Activated effector memory CD4-positive, alpha-beta T cell treated with Interleukin-2 at 50 U/mL for 16 hours (primary cell): ENCODE results near the gene KIF25.
"Not testable (repeated sequence)": the region's sequence is repeated elsewhere in the genome, so short reads cannot be mapped to it uniquely, and the experiment has no call there.

Experiments used
- DNase-seq: peaks from one replicate; pipeline ENCODE4 v3.0.0-alpha.2; 2020

KIF25 gene

DNA sequence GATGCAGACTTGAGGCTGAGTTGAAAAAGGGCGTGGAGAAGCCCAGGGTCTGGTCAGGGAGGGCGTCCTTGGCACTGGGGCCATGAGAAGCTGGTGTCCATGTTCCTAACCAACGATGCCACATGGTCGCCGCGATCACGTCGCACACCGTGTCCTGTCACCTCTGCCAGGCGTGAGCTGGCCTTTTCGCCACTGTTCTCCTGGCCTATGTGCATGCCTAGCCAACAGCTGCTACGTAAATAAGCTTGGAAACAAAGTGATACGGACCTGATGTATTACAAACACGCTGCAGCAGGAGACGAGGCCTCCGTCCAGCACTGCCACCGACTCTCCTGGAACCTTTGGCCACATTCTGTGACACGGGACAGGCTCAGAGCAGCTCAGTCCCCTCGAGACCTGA, 22.0 kb upstream of the KIF25 start:
- no peak for DNase-seq

DNA sequence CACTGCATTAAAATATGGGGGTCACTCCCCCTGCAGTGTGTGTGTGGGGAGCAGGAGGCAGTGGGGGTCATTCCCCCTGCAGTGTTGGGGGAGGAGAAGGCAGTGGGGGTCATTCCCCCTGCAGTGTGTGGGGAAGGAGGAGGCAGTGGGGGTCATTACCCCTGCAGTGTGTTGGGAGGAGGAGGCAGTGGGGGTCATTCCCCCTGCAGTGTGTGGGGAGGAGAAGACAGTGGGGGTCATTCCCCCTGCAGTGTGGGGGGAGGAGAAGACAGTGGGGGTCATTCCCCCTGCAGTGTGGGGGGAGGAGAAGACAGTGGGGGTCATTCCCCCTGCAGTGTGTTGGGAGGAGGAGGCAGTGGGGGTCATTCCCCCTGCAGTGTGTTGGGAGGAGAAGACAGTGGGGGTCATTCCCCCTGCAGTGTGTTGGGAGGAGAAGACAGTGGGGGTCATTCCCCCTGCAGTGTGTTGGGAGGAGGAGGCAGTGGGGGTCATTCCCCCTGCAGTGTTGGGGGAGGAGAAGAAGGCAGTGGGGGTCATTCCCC, 21.3 kb upstream of the KIF25 start:
- DNase-seq, result not testable (repeated sequence)

DNA sequence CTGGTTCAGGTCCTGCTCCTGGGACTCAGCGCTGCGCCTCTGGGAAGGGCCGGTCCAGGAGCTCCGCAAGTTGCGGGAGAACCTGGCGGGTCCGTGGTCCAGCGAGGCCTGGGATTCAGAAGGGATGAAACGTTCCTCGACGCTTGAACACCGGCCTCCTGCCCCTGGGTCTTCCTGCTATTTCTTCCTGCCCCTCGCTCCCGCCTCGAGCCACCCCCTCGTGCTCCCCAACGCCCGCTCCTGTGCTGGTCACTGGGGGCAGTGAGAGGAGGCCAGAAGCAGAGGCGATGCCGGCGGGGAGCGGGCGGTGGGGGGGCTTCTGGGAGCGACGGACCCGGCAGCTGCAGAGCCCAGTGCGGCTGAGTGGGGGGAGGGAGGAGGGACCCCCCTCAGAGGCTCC, 20.8 kb upstream of the KIF25 start:
- DNase-seq, result no peak

DNA sequence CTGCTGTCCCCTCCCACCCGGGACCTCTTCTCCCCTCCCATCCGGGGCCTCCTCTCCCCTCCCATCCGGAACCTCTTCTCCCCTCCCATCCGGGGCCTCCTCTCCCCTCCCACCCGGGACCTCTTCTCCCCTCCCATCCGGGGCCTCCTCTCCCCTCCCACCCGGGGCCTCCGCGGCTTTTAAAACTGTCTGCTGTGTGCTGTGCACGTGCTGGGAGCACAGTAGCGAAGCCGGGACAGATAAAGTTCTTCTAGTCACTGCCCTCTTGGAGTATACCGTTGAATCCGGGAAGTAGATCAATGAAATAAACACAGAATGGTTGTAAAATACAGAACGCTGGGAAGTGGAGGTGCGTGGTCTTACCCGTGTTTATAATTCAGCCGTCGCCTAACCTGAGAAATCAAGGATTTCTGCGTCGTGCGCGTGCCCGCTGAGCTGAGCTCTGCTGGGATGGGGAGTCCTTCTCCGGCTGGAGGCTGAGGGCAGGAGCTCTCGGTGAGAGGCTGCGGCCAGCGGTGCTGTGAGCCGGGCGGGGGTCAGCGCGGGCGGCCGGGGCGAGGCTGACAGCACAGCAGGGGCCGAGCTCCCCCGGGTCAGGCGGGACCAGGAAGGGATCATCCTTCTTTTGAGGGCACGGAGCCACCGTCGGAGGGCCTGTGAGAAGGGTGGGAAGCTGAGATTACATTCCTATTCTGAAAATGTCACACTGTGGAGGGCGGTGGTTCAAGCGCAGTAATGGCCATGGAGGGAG, 19.6 kb upstream of the KIF25 start:
- DNase-seq, result no peak

DNA sequence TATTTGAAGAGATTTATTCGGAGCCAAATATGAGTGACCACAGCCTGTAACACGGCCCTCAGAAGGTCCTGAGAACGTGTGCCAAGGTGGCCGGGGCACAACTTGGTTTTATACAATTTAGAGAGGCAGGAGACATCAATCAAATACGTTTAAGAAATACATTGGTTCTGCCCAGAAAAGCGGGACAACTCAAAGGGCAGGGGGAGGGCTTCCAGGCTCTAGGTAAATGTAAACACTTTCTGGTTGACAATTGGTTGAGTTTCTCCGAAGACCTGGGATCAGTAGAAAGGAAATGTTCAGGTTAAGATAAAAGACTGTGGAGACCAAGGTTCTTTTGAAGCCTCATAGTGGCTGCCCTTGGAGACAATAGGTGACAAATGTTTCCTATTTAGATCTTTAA, 18.9 kb upstream of the KIF25 start:
- DNase-seq, result no peak

DNA sequence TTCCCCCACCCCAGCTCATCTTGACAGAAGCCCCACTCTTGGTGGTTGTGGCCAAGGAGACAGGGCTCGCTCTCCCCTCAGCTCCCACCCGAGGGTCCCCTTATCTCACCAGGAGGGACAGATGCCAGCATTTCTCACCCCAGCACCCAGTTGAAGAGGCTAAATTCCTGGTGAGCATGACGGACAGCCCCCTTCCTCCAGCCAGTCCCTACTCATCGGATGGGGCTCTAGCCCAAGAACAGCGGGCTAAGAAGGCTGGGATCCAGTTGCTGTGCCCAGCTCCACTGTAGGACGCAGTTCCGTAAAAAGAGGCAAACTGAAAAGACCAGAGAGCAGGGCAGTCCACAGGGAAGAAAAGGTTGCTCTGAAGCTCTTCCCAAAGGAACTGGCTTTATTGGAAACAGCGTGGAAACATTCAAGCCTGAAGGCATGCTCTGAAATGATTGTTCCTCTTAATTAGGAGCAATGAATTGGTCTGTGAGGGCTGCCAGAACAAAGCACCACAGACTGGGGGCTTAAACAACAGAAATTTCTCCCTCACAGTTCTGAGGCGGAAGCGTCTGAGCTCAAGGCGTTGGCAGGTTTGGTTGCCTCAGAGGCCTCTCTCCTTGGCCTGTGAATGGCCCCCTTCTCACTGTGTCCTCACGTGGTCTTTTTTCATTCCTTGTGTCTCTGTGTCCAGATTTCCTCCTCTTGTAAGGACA, 17.9 kb upstream of the KIF25 start:
- no peak for DNase-seq

DNA sequence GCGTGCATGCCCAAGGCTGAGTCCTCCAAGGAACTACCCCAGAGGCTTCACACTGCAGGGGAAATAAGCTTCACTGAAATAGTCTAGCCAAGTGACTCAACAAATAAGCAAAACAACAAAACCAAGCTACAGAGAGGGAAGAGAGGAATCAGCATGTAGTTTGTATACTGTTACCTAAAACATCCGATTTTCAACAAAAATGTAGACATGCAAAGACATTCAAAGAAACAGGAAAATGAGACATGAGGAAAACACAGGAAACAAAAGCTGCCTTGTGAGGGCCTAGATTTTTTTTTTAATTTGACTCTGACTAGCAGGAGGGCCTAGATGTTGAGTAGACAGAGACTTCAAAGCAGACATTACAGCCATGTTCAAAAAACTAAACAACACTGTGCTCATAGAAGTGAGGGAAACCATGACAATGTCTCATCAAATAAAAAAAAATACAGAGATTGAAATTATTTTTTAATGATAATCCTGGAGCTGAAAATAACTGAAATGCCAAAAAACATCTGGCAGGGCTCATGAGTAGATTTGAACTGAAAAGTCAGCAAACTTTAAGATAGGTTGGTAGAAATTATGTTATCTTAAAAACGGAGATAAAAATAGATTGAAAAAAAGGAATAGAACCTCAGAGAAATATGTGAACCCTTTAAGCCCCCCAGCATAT, 16.4 kb upstream of the KIF25 start:
- no peak for DNase-seq

DNA sequence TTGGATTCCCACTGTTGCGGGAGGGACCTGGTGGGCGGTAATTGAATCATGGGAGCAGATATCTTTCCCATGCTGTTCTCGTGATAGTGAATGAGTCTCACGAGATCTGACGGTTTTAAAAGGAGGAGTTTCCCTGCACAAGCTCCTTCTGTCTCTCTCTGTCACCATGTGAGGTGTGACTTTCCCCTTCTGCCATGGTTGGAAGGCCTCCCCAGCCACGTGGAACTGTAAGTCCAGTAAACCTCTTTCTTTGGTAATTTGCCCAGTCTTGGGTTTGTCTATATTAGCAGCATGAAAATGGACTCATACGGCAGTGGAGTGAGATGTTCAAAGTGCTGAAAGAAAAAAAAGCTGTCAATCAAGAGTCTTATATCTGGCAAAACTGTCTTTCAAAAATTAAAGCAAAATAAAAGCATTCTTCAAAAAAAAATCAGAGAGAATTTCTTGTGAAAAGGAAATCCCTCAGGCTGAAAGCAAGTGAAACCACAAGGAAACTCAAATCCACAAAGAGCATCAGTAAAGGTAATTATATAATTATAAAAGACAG, 15.5 kb upstream of the KIF25 start:
- no peak for DNase-seq

DNA sequence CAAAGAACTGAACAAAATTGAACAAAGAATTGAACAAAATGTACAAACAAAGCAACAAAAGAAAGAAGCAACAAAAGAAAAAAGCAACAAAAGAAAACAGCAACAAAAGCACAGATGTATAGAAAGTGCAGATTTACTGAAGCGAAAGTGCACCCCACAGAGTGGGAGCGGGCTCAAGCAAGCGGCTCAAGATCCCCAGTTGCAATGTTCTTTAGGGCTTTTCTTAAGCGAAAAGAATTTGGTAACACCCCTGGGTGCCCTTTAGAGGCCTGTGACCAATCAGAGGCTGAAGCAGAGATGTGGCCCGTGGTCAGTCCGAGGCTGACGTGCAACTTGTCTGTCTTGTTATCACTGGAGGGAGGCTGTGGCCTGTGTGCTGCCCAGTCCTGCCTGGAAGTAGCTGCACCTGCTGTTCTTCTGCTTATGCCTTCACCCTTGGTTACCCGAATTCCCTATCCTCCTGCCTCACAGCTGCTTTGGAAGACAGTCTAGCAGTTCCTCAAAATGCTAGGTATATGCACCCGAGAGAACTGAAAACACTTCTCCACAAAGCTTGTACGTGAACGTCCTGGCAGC, 13.2 kb upstream of the KIF25 start:
- no peak for DNase-seq

DNA sequence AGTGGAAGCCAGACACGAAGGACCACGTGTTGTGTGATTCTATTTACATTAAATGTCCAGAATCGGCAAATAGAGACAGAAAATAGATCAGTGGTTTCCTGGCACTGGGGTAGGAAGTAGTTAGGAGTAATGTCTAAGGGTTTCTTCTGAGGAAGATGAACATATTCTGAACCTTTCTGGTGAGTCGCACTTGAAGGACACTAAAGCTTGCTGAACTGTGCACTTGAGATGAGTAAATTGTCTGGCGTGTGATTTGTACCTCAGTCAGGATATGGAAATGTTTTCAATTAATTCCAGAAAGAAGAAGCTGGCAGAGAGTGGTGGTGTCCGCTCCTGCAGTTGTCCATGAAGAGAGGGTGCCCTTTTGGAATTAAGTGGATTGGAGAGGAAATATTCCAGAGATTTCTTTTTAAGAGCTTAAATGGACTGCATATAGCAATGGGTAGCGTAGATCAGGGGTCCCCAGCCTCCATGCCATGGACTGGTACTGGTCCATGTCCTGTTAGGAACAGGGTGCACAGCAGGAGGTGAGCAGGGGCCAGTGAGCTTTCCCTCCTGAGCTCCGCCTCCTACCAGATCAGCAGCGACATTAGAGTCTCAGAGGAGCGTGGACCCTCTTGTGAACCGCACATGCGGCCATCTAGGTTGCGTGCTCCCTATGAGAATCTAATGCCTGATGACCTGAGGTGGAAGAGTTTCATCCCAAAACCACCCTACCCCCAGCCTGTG, 12.4 kb upstream of the KIF25 start:
- no peak for DNase-seq

DNA sequence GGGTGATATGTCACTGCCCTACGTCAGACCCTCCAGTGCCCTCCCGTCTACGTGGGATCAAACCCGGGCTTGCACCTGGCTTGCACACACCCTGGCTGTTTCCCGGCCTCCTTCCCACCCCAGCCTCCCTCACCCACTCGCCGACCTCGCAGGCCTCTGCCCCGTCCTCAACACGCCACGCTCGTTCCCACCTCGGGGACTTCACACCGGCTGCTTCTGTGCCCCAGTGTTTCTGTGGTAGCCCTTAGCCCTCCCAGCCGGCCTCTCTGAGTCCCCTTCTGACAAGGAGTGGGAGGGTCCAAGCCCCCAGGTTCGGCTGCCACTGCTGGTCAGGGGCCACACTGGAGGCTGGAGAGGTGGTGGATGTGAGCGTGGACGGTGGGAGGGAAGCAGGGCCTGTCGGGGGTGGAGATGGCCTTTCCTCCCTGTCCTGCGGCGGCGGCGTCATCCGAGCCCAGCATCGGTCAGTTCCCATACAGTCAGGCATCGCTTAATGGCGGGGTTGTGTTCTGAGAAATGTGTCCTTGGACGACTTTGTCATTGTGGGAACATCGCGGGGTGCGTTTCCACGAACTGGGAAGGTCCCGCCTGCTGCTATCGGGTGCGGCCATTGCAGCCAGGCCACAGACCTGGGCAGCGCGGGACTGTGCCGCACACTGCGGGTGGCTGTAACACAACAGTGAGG, 11.4 kb upstream of the KIF25 start:
- DNase-seq, result no peak

DNA sequence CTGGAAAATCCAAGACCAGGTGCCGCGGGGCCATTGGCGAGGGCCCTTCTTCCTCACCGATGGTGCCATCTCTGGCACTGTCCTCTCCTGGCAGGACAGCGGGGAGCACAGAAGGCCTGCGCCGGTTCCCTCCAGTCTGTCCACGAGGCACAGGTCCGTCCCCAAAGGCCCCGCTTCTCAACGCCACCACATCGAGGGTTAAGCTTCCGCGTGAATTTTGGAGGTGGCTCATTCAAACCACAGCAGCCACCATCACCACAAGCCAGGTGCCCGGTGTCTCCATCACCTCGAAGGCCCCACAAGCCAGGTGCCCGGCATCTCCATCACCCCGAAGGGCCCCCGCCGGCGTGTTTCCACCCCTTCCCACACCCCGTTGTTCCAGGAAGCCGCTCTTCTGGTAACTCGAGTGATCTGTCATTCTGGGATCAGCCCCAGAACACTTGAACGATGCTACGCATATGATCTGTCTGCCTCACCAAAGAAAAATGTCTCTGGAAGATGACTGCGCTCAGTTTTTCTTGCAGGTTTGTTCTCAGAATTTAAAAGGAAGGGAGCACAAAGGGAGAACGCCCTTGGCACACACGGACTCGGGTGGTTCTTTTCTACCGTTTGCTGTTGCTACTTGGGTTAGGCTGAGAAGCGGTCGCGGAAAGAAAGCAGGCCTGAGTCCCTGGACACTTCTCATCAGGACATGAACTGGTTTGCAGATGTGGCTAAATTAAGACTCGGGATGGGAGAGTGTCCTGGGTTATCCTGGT, 9.9 kb upstream of the KIF25 start:
- no peak for DNase-seq

DNA sequence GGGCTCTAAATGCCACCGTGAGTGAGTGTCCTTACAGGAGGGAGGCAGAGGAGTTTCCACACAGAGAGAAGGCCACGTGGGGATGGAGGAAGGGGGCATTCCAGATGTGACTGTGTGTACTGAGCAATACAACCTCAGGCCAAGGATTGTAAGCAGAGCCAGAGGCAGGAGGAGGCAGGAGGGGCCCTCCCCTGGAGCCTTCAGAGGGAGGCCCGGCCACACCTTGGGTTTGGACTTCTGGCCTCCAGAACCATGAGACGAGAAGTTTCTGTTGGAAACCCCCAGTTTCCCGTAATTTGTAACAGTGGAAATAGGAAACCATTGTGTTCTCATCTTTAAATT, 9.3 kb upstream of the KIF25 start:
- no peak for DNase-seq

DNA sequence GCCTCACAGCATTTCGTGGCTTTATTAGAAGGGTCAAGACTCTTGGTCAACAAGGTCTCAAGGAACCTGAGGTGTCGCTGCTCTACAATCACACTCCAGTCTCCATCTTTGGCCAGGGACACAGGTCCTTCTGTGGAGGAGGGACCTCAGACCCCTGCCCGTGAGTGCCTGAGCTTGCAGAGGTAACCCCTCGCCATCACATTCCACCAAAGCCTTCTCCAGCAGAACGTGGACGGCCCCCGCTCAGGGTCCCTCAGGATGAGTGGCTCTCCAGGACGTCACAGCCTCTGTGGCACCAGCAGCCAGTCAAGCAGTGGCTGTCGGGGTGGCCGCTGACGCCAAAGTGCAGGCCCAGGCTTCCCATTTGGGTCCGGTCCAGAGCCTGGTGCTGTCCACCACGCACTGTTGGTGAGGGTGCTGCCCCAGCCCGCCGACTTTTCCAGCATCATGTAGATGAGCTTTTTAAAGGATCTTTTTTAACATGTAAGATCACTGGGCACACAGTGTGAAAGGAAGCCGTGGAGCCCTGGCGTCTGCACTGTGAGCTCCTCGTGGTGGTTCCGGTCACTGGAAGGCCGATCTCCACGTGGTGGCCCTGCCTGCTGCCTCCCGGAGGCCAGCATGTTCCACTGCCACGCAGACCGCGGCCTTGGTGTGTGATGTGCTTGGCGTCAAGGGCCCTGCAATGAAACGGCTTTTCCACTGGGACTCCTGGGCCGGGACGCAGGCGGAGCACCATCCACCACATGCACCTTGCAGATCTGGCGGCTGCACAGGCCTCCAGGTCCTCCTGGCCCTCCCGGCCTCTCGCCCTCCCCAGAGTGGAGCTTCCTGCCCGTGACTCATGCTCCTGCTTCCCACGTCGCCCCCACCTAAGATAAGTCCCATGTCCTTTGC, 8.3 kb upstream of the KIF25 start:
- DNase-seq, result no peak

DNA sequence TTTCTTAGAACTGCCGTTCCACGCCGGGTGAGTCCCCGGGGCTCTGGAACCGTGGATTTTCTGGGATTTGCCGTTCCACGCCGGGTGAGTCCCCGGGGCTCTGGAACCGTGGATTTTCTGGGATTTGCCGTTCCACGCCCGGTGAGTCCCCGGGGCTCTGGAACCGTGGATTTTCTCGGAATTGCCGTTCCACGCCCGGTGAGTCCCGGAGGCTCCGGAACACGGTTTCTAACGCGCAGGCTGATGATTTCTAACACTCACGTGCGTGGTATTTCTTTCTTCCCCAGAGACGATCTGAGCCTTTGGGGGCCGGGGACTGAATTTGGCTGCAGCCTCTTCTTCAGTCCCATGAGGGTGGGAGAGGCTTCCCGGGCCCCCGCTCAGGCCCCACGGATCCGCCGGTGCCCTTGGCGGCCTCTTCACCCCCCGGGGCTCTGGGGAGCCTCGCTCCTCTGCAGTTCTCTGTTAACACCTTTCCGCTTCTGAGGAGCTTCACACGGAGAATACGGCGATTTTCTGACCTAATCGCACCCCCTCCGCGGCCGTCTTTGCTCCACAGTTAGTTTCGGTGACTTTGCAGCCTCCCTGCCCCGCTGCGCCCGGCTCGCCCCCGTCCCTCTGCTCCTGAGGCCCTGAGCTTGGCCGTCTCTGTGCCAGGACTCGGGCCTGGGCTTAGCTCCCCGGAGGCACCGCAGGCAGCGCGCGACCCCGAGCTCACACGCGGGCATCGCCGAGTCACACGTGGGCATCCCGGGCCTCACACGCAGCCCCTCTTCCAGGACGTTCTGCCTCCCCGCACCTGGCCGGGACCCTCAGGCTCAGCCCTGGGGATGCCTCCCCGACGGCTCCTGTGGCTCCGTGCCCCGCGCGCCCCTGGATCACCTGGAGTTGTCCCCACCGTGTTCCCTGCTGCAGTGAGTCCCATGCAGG, 7.2 kb upstream of the KIF25 start:
- DNase-seq, result no peak

DNA sequence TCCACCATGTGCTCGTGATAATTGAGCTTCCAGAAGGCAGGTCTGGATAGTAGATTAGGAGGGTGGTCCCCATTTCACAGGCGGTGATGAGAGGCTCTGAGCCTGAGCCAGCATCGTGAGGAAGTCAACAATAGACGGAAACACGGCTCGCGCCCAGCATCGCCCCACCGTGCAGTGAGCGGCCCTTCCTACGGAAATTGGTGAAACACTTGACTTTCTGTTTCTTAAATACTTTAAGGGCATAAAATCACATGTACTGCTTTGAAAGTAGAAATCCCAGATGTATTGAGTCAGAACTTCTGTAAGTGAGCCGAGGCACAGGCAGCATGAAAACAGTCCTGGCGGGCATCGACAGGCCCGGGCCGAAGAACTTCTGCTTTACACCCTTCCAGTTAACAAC, 4.3 kb upstream of the KIF25 start:
- no peak for DNase-seq

DNA sequence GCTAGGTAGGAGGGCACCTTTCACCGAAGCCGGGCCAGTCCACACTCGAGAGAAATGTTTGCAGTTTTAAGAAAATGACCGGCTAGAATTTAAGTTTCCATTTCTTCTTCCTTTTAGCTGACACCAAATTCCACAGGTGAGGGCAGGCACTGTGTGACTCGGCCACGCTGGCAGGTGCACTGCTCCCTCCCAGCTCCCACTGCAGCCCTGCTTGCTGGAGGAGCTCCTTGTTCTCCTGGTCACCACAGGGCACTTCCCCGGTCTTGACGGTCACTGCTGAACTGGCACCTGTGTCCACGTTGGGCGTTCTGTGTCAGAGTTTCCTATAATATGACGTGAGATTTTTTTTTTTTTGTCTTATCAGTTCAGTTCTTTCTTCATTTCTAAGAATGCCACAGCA, 3.6 kb upstream of the KIF25 start:
- no peak for DNase-seq

DNA sequence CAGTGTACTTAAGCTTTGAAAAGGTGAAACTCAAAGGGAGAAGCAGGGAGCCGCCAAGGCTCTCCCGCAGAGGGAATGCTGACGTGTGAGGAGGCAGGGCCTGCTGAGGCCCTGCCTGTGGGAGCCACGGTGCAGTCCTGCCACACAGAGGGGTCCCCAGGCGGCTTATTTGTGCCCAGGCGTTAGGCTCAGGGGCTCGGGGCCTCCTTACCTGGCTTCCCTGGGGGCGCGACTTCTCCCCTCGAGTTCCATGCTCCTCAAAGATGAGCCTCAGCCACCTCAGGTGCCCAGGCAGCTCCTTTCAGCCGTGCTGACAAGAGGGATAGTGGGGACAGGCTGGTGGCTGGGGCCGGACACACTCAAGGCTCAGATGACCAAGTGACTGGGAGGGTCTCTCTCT, 2.2 kb upstream of the KIF25 start:
- DNase-seq, result no peak

DNA sequence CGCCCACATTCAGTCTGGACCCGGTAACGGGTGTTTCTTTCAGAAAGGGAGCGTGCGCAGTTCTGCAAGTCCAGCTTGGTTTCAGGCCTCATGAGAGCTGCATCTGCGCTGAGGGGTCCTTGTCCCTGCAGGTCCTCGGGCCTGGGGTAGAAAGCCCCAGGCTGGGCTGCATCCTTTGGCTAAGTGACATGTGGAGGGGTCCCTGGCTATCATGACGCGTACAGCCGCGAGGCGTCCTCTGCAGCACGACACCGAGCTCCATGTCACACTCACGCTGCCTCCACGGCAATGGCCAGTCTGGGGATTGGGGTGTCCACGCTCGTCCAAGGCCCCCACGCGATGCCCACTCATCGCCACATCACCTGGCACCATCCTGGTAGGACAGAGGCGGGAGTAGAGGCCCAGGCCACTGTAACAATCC, 1.7 kb upstream of the KIF25 start:
- DNase-seq, result no peak
